HEK293T (cell line): ENCODE results near the gene URM1.

Source experiments
- CTCF ChIA-PET: fragments of 350-600 bp; formaldehyde crosslinking; extraction: SDS; loops from one replicate; lab custom pipeline; 2021; ENCODE audit warnings: antibody characterized with exemption, inconsistent platforms; lab: Yijun Ruan, JAX
- POLR2A ChIA-PET: fragments of 350-600 bp; formaldehyde crosslinking; extraction: SDS; loops from one replicate; lab custom pipeline; 2020; ENCODE audit warnings: antibody characterized with exemption, inconsistent platforms; lab: Yijun Ruan, JAX
- DNase-seq: peaks from one replicate; pipeline ENCODE4 v3.0.0; 2012; ENCODE audit warnings: mixed read lengths; ENCODE audit errors: extremely low spot score
- ARNT ChIP-seq: fragments of 450-650 bp; IDR thresholded peaks from 2 replicates; pipeline ENCODE4 v1.6.1; 2017; ENCODE audit warnings: mild to moderate bottlenecking
- BHLHE40 ChIP-seq: fragments of 450-650 bp; IDR thresholded peaks from 2 replicates; pipeline ENCODE4 v1.6.1; 2016; ENCODE audit warnings: mild to moderate bottlenecking, moderate library complexity, borderline replicate concordance
- CTBP1 ChIP-seq: fragments of 450-650 bp; IDR thresholded peaks from 2 replicates; pipeline ENCODE4 v1.6.1; 2016; ENCODE audit warnings: borderline replicate concordance
- ELF4 ChIP-seq: fragments of 450-650 bp; IDR thresholded peaks from 2 replicates; pipeline ENCODE4 v1.6.1; 2017; ENCODE audit warnings: antibody characterized with exemption
- FOXA1 ChIP-seq: fragments of 450-650 bp; IDR thresholded peaks from 2 replicates; pipeline ENCODE4 v1.6.1; 2016; ENCODE audit warnings: mild to moderate bottlenecking
- FOXK2 ChIP-seq: fragments of 450-650 bp; IDR thresholded peaks from 2 replicates; pipeline ENCODE4 v1.6.1; 2016; ENCODE audit warnings: mild to moderate bottlenecking
- FOXM1 ChIP-seq: fragments of 450-650 bp; IDR thresholded peaks from 2 replicates; pipeline ENCODE4 v1.6.1; 2017; ENCODE audit warnings: mild to moderate bottlenecking, borderline replicate concordance
- HDGF ChIP-seq: fragments of 450-650 bp; IDR thresholded peaks from 2 replicates; pipeline ENCODE4 v1.6.1; 2017; ENCODE audit warnings: antibody characterized with exemption, borderline replicate concordance
- L3MBTL2 ChIP-seq: fragments of 450-650 bp; conservative IDR thresholded peaks from 2 replicates; pipeline ENCODE4 v1.6.1; 2016; ENCODE audit warnings: mild to moderate bottlenecking
- LEF1 ChIP-seq: fragments of 450-650 bp; IDR thresholded peaks from 2 replicates; pipeline ENCODE4 v1.6.1; 2017; ENCODE audit warnings: mild to moderate bottlenecking, borderline replicate concordance
- NFRKB ChIP-seq: fragments of 450-650 bp; IDR thresholded peaks from 2 replicates; pipeline ENCODE4 v1.6.1; 2016; ENCODE audit warnings: mild to moderate bottlenecking, moderate library complexity
- SP1 ChIP-seq: fragments of 450-650 bp; IDR thresholded peaks from 2 replicates; pipeline ENCODE4 v1.6.1; 2017
- SUZ12 ChIP-seq: fragments of 450-650 bp; IDR thresholded peaks from 2 replicates; pipeline ENCODE4 v1.6.1; 2016; ENCODE audit warnings: mild to moderate bottlenecking
- TARDBP ChIP-seq: fragments of 450-650 bp; IDR thresholded peaks from 2 replicates; pipeline ENCODE4 v1.6.1; 2016
- ZNF384 ChIP-seq: fragments of 450-650 bp; IDR thresholded peaks from 2 replicates; pipeline ENCODE4 v1.6.1; 2016
- TF ChIP-seq, protein P1 (sequence below): fragments of 450-650 bp; IDR thresholded peaks from 2 replicates; pipeline ENCODE4 v1.6.1; 2016

URM1 gene

DNA sequence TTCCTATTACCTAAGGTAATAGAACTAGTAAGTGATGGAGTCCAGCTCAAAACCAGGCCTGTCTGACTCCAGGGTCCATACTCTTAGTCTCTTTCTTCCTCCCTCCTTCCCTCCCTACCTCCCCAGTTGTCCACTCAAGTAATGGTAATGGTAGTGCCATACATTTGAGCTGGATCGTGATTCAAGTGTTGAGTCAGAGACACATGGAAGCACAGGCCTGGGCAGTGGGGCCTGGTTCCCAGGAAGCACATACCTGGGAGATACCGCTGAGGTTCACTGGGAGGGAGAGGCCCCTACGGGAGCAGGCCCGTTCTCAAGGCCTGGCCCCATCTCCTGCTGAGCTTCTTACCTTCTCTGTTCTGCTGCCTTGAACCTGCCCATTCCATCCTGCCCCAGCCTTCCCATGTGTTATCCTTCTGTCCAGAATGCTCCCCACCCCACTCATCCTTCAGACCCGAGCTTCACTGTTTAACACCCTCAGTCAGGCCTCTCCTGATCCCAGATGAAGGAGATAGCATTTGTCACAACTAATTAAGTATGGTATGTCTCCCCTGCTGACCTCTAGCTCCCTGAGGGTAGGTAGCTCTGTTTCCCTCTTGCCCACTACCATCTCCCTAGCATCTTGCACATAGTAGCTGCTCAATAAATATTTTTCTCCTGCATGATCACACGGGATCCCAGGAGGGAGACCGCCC lies 13.8 kb downstream of the URM1 start:
- ChIA-PET POLR2A (interaction anchor here (3.5 kb wide), 1 partner anchor 14 kb away, joined by 16 read pairs; the partner anchor contains the start of gene URM1), CTCF (no interaction called here)
- TF ChIP-seq L3MBTL2 (no peak), TARDBP (no peak), ELF4 (no peak), NFRKB (no peak), CTBP1 (no peak), LEF1 (no peak)

DNA sequence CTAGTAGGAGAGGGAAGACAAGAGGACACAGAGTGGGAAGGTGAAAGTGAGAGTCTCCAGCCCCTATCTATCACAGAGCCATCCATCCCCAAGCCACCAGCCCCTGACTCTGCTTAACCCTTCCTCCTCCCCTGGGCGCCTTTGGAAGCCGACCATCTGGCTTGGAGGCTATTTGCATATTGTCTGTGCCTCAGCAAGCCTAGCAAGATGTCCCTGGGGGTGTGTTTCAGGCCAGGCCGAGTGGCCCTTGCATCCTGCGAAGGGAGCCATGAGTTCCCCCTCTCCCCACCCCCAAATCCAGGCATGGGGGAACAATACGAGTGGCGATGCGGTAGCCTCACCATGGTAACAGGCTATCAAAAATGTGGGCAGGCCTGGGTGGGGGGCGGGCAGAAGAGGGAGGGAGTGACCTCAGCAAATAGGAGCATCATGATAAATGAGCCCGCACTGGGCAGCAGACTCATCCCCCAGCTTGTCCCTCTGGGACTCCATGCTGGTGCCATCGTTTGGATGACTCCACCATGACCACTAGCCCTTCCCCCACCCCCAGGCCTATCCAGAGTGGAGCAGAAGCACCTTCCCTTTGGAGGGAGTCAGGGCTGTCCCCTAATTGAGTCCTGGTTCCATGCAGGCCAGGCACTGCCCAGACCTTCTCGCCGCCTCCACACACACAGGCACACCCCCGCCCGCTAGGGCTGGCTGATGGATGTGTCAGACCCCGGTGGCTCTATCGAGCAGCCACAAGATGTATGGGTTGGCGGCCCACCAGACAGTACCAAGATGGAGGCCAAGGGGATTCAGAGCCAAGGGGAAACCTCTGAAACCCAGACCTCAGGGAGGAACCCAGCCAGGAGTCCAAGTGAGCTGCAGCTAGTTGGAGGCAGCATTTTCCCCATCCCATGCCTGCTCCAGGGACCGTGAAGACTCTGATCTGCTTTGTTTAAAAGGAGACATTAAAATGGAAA lies 14.6 kb downstream of the URM1 start:
- ChIA-PET CTCF (no interaction called here), POLR2A (interaction anchor here (3.5 kb wide), 1 partner anchor 15 kb away, joined by 16 read pairs; the partner anchor contains the start of gene URM1)
- TF ChIP-seq L3MBTL2: no peak
- TF ChIP-seq ARNT: no peak
- TF ChIP-seq CTBP1: no peak
- no peak for TF ChIP-seq FOXK2
- TF ChIP-seq ELF4: no peak
- no peak for TF ChIP-seq FOXA1
- TF ChIP-seq LEF1: no peak
- no peak for TF ChIP-seq TARDBP
- TF ChIP-seq HDGF: no peak
- no peak for TF ChIP-seq NFRKB
- no peak for TF ChIP-seq FOXM1
- TF ChIP-seq, protein P1, sequence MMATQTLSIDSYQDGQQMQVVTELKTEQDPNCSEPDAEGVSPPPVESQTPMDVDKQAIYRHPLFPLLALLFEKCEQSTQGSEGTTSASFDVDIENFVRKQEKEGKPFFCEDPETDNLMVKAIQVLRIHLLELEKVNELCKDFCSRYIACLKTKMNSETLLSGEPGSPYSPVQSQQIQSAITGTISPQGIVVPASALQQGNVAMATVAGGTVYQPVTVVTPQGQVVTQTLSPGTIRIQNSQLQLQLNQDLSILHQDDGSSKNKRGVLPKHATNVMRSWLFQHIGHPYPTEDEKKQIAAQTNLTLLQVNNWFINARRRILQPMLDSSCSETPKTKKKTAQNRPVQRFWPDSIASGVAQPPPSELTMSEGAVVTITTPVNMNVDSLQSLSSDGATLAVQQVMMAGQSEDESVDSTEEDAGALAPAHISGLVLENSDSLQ: no peak
- TF ChIP-seq ZNF384: no peak
- no peak for TF ChIP-seq SP1
- no peak for TF ChIP-seq BHLHE40
- TF ChIP-seq SUZ12: no peak
- no peak for DNase-seq

More for the DNA sequence above, 13.8 kb downstream of the URM1 start:
- DNase-seq: no peak

DNA sequence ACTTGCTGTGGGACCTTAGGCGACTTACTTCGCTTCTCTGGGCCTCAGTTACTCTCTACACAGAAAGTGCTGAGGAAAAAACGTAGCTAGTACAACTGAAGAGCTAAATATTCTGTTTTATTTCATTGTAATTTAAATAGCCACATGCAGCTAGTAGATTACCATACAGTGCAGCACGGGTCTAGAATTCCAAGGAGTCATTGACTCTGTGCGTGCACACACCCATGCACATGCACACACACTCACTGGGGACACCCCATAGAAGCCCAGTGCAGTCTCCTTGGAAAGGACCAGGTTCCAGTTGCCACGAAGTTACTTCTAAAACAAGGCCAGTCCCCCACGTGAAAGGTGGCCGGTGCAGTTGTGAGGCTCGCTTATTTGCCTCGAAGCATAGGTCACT lies 17.0 kb downstream of the URM1 start:
- POLR2A ChIA-PET: interaction anchor here (1.5 kb wide), 1 partner anchor 17 kb away, joined by 4 read pairs; the partner anchor contains the start of gene URM1
- CTCF ChIA-PET: no interaction called here
- TF ChIP-seq FOXK2 (no peak), L3MBTL2 (no peak), NFRKB (no peak), SUZ12 (no peak), CTBP1 (no peak), ELF4 (no peak), SP1 (no peak), FOXM1 (no peak), ZNF384 (no peak), TARDBP (no peak), LEF1 (no peak), HDGF (no peak)
- no peak for DNase-seq

DNA sequence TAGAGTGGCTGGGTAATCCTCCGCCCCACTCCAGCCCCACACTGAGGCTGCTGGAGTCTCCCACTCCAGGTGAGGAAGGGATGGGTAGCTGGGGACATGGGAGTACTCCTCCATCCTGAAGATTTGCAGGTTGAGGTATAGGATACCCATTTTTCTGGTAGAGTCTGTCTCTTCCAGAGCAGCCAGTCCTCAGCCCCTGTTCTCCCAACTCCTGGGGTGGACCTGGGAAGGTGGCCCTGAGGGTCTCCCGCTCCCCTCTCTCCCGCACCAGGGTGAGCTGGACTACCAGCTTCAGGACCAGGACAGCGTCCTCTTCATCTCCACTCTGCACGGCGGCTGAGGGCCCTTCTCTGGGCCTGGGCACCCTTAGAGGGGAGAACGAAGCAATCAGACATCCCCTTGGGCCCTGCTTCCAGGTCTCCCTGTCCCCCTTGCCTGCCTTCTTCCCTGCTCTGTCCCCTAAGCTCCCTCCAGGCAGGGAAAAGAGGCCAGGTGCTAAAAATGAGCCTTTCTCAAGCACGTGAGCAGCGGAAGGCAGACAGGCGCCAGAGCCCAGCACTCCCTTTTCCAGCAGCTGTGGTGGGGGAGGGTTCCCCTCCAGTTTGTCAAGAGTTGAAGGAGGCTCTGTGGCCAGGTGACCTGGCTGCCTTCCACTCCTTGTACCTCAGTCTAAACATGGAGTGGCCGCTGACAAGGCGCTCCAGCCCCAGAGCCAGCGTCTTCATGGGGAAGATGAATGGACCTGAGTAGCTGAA lies 18.4 kb downstream of the URM1 start:
- DNase-seq: no peak
- TF ChIP-seq CTBP1: no peak
- ChIA-PET CTCF (no interaction called here), POLR2A (no interaction called here)

DNA sequence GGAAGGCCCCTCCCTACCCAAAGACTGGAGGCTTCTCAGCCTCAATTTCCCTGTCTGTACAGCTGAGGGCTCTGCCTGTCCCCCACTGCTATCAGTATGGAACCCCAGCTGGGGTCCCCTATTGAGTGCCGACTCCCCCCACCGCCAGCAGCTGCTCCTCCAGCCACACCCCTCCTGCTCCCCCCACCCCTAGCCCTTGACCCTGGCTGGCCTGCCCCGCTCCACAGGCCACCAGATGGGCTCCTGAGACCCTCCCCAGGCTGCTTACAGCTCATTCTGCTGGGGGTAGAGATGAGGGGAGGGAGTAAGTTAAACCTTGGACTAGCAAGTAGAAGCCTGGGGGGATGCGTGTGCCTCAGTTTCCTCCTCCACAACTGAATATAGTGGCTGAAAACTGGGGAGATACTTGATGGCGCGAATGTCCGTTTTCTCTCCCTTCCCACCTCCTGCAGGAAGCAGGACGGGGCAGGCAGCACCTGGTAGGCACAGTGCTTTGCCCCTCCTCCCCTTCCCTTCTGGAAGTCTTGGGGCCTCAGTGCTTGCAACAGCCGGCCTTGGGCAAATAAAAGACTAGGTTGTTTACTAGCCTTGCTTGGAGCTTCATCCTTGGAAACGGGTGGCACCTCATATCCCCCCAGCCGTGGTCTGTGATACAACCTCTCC lies 19.1 kb downstream of the URM1 start:
- TF ChIP-seq, protein P1: no peak
- TF ChIP-seq FOXA1: no peak
- no peak for TF ChIP-seq FOXK2
- TF ChIP-seq HDGF: no peak
- TF ChIP-seq ARNT: no peak
- TF ChIP-seq FOXM1: no peak
- no peak for TF ChIP-seq SP1
- TF ChIP-seq ZNF384: no peak
- no peak for TF ChIP-seq LEF1
- TF ChIP-seq L3MBTL2: no peak
- POLR2A ChIA-PET: no interaction called here
- DNase-seq: no peak
- CTCF ChIA-PET: no interaction called here
